Adrenal gland (tissue), 12 donors: Measurements from ENCODE around the gene DGKE. TPM values are rescaled to one million over a fixed set of nuclear protein-coding genes. Genes with fewer than 3 reads are reported as not detected.

ENCODE experiments used
- DNase-seq, 7 donors: peaks; one replicate each; pipeline ENCODE4 v3.0.0-alpha.2; 2019 to 2020
- H3K27ac ChIP-seq, 5 donors: fragments of 200-600 bp; sonication (generic) in 4 of 5; 1 replicate in 3 of 5; 2 replicates in 2 of 5; pipeline versions ENCODE4 v1.5.1 to v1.8.0; 2016 to 2020; ENCODE audit warnings: mild to moderate bottlenecking in 1 of 5
- H3K27me3 ChIP-seq: fragments of 200-600 bp; 2 replicates; pipeline ENCODE4 v1.8.0; 2021
- H3K36me3 ChIP-seq, 2 donors: fragments of 200-600 bp; replicated peaks in 1 of 2; 1 replicate in 1 of 2; 2 replicates in 1 of 2; pipeline versions ENCODE4 v1.5.1 to v1.8.0; 2018 to 2022
- H3K4me1 ChIP-seq, 2 donors: fragments of 200-600 bp; replicated peaks in 1 of 2; 1 replicate in 1 of 2; 2 replicates in 1 of 2; pipeline versions ENCODE4 v1.5.1 to v1.8.0; 2018 to 2021
- H3K4me3 ChIP-seq, 4 donors: fragments of 200-600 bp; sonication (generic) in 3 of 4; one replicate each; pipeline ENCODE4 v1.5.1; 2016 to 2018
- H3K9me3 ChIP-seq, 3 donors: fragments of 200-600 bp; sonication (generic) in 1 of 3; replicated peaks in 1 of 3; 1 replicate in 2 of 3; 2 replicates in 1 of 3; pipeline versions ENCODE4 v1.5.1 to v1.8.0; 2016 to 2021
- CTCF ChIP-seq, 6 experiments: fragments of 450-650 bp in 4 of 6; fragments of 200-600 bp in 2 of 6; sonication (generic) in 1 of 6; IDR thresholded peaks; 1 replicate in 5 of 6; 2 replicates in 1 of 6; pipeline versions ENCODE4 v1.5.1 to v1.8.0; 2016 to 2021; ENCODE audit warnings: antibody characterized with exemption in 6 of 6, mild to moderate bottlenecking in 2 of 6, moderate library complexity in 1 of 6
- POLR2A ChIP-seq, 2 donors: fragments of 450-650 bp; IDR thresholded peaks; one replicate each; pipeline ENCODE4 v1.6.1; 2017; ENCODE audit warnings: antibody characterized with exemption in 2 of 2, mild to moderate bottlenecking in 2 of 2, moderate library complexity in 1 of 2
- WGBS, 4 donors: extraction: QIAGEN DNeasy Blood & Tissue Kit in 2 of 4; methylation state at CpG; one replicate each; pipeline versions ENCODE4 v1.1.5 to v1.1.7; 2013 to 2017; 5-methylcytosine and 5-hydroxymethylcytosine counted together
- intact Hi-C, 2 donors: fragments of 100-400 bp; cut with DNase I; formaldehyde crosslinking; loops; one replicate each; pipeline versions ENCODE4 v1.14.1 to v1.15.0; 2022 to 2023
- polyA plus RNA-seq, 3 donors: library from polyadenylated mRNA; stranded (reverse); fragments of 200-250 nt in 2 of 3; fragments of 350-450 nt in 1 of 3; fragmentation: Illumina TruSeq in 1 of 3; extraction: RNeasy Lipid Tissue Mini Kit (QIAGEN cat#74804) in 1 of 3; gene quantifications; one replicate each; pipeline ENCODE4 v1.2.3, GENCODE V29; 2013 to 2014
- total RNA-seq, 9 donors: library from RNA; depleted of rRNA in 4 of 9; stranded (reverse); fragments of >200 nt in 4 of 9; fragments of 120-200 nt in 1 of 9; fragmentation: NEBNext Ultra II Directional in 1 of 9; extraction: Animal tissue kit (Norgen Biotek cat#: 25700) in 1 of 9; gene quantifications; one replicate each; pipeline versions ENCODE4 v1.1.0 to v1.2.4, GENCODE V29; 2013 to 2023
- donor health status: healthy with polysubstance abuse.
- donor health status: Bipolar disorder and iron deficiency.
- donor health status: DM: yes; HTN: yes; CAD: no.
- donor health status: DM: no; HTN: no; CAD: no.
- donor health status: DM: no; HTN: no; CAD: no.
- donor health status: DM: yes; HTN: yes; CAD: no.

DGKE gene
- total and polyA plus RNA-seq, 12 donors: 0.97 to 8.4 (median 3.8) TPM

GRCh38 chr17:56898874-56899273, 64.9 kb downstream of the DGKE start:
- H3K4me1 ChIP-seq: no peaks in the 10 kb centered on the region
- 67 to 100% (median 78%) methylated on average over 2 to 9 of the region's 9 CpGs for WGBS, 4 donors
- H3K4me3 ChIP-seq: no peak overlapping the region
- no peaks in the 10 kb centered on the region for H3K9me3 ChIP-seq
- no peaks in the 10 kb centered on the region for H3K27me3 ChIP-seq
- H3K36me3 ChIP-seq: peaks cover 0 to 92% of the 10 kb centered on the region in 2 donors
- DNase-seq: peak in 1 of 7 donors; percentile 35
- no peak overlapping the region for H3K27ac ChIP-seq
- TF ChIP-seq POLR2A (IDR thresholded peaks at IDR 0.05) (no peak), CTCF (IDR thresholded peaks at IDR 0.05) (no peak)
- intact Hi-C loops: no loop called here

GRCh38 chr17:56899403-56899802, 65.5 kb downstream of the DGKE start:
- Histone ChIP-seq H3K4me1 (no peaks in the 10 kb centered on the region), H3K27ac (no peak overlapping the region), H3K27me3 (no peaks in the 10 kb centered on the region), H3K4me3 (no peak overlapping the region), H3K36me3 (peaks cover 0 to 92% of the 10 kb centered on the region in 2 donors), H3K9me3 (no peaks in the 10 kb centered on the region)
- 90 to 93% (median 91%) methylated on average over 7 of the region's 7 CpGs for WGBS, 4 donors
- no peak for TF ChIP-seq POLR2A (IDR thresholded peaks at IDR 0.05)
- intact Hi-C loops: no loop called here
- peak in 1 of 7 donors; percentile 33 for DNase-seq

GRCh38 chr17:56902348-56902747, 68.4 kb downstream of the DGKE start:
- H3K4me1 ChIP-seq: no peaks in the 10 kb centered on the region
- DNase-seq: peak in 1 of 7 donors; percentile 25
- H3K27me3 ChIP-seq: no peaks in the 10 kb centered on the region
- peaks cover 0 to 93% of the 10 kb centered on the region in 2 donors for H3K36me3 ChIP-seq
- TF ChIP-seq POLR2A (IDR thresholded peaks at IDR 0.05): no peak
- no peak for TF ChIP-seq CTCF (IDR thresholded peaks at IDR 0.05)
- no peaks in the 10 kb centered on the region for H3K9me3 ChIP-seq
- intact Hi-C loops: no loop called here
- whole genome bisulfite sequencing, 4 donors: 82 to 94% (median 86%) methylated on average over 3 to 4 of the region's 4 CpGs
- no peak overlapping the region for H3K4me3 ChIP-seq
- H3K27ac ChIP-seq: no peak overlapping the region

GRCh38 chr17:56903560-56903959, 69.6 kb downstream of the DGKE start:
- intact Hi-C loops: no loop called here
- no peak for TF ChIP-seq POLR2A (IDR thresholded peaks at IDR 0.05)
- TF ChIP-seq CTCF (IDR thresholded peaks at IDR 0.05): no peak
- DNase-seq: peak in 1 of 7 donors; percentile 21
- WGBS, 4 donors: 86 to 99% (median 94%) methylated on average over 5 of the region's 5 CpGs
- peaks cover 0 to 92% of the 10 kb centered on the region in 2 donors for H3K36me3 ChIP-seq
- H3K27ac ChIP-seq: no peak overlapping the region
- no peaks in the 10 kb centered on the region for H3K9me3 ChIP-seq
- H3K4me3 ChIP-seq: no peak overlapping the region
- H3K4me1 ChIP-seq: peaks cover 2 to 8% of the 10 kb centered on the region in 2 donors
- no peaks in the 10 kb centered on the region for H3K27me3 ChIP-seq

GRCh38 chr17:56908001-56908542, 74.1 kb downstream of the DGKE start:
- intact Hi-C loops: no loop called here
- Histone ChIP-seq H3K36me3 (peaks cover 0 to 49% of the 10 kb centered on the region in 2 donors), H3K4me1 (peaks cover 29 to 52% of the 10 kb centered on the region in 2 donors), H3K27ac (peak overlapping the region in 3 of 5 donors; percentile 30 to 54 (median 46)), H3K27me3 (no peaks in the 10 kb centered on the region), H3K9me3 (no peaks in the 10 kb centered on the region), H3K4me3 (no peak overlapping the region)
- TF ChIP-seq CTCF (IDR thresholded peaks at IDR 0.05): no peak
- TF ChIP-seq POLR2A (IDR thresholded peaks at IDR 0.05): no peak
- WGBS, 4 donors: 43 to 56% (median 45%) methylated on average over 7 to 9 of the region's 9 CpGs
- peak; percentile 57 to 84 (median 69) for DNase-seq
